ENCODE measurements around the gene SFXN2. TPM values are rescaled to one million over a fixed set of nuclear protein-coding genes. Genes with fewer than 3 reads are reported as not detected.

SFXN2 gene
- total RNA-seq, result 2.7 and 5.4 TPM in 2 replicates

GRCh38 chr10:102714621-102715455 lies at the start of gene SFXN2:
Gene SFXN2, plus strand, starts transcription at chr10:102714636. Its CDS starts 12,001 bp downstream, at chr10:102726637.

GRCh38 chr10:102713814-102714620 lies 419 bp upstream of the SFXN2 start, which contains the start of gene ARL3:
Gene ARL3, minus strand, starts transcription at chr10:102714397. Its CDS starts 122 bp downstream, at chr10:102714275.

GRCh38 chr10:102743588-102744373 lies 29.3 kb downstream of the SFXN2 start, which contains the start of gene WBP1L:
Gene WBP1L, plus strand, starts transcription at chr10:102743948. Its CDS starts 106 bp downstream, at chr10:102744054.

Other genes starting within 250 kb of the SFXN2 start
- gene ACTR1A, start 211.9 kb upstream of the SFXN2 start, total RNA-seq, result 102 and 119 TPM in 2 replicates
- 6.9 and 8.1 TPM in 2 replicates for gene SUFU, start 210.7 kb upstream of the SFXN2 start, total RNA-seq
- 148 and 160 TPM in 2 replicates for gene TRIM8, start 70.2 kb upstream of the SFXN2 start, total RNA-seq
- gene ARL3, start 239 bp upstream of the SFXN2 start, total RNA-seq, result 6.3 and 7.8 TPM in 2 replicates
- 121 and 137 TPM in 2 replicates for gene WBP1L, start 29.3 kb downstream of the SFXN2 start, total RNA-seq
- not detected in 2 replicates for gene CYP17A1, start 122.8 kb downstream of the SFXN2 start, total RNA-seq
- gene BORCS7, start 139.6 kb downstream of the SFXN2 start, total RNA-seq, result 27.7 and 30.2 TPM in 2 replicates
- gene AS3MT, start 154.8 kb downstream of the SFXN2 start, total RNA-seq, result 10.2 and 12.2 TPM in 2 replicates
- gene CNNM2, start 203.7 kb downstream of the SFXN2 start, total RNA-seq, result 5.5 and 6.9 TPM in 2 replicates

Measured in articular chondrocyte of knee joint (primary cell).